Stimulated activated CD8-positive, alpha-beta memory T cell treated with anti-CD3 and anti-CD28 coated beads, Interleukin-15, amount 100 ng/mL, for 48 hours (primary cell): Measurements from ENCODE around the gene MINDY4.

Experiments used
- DNase-seq, 2 donors: peaks; one replicate each; pipeline ENCODE4 v3.0.0-alpha.2; 2020; ENCODE audit warnings: low read depth in 2 of 2

Gene MINDY4

DNA sequence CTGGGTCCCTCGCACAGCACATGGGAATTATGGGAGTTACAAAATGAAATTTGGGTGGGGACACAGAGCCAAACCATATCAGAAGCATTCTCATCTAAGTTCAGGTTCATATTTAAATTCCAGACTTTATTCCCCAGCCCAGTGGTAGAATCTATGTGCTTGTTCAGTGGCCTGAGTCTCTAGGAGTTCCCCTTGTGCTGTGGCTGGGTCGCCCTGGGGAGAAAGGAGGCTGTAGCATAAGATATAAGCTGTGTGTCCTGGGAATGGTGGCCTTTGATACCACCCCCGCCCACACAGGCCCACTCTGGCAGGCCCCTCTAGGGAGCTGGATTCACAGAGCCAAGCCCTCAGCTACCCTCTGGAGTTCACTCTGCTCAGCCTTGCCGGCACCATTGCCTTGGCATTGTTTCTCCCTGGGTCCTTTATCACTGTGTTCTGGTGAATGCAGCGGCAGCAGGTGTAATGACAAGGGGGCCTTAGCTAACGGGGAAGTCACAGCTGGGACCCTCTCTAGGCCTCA lies 64.2 kb downstream of the MINDY4 start:
- DNase-seq = no peak

GRCh38 chr7:30836991-30837390 lies 65.8 kb downstream of the MINDY4 start:
- no peak for DNase-seq

DNA sequence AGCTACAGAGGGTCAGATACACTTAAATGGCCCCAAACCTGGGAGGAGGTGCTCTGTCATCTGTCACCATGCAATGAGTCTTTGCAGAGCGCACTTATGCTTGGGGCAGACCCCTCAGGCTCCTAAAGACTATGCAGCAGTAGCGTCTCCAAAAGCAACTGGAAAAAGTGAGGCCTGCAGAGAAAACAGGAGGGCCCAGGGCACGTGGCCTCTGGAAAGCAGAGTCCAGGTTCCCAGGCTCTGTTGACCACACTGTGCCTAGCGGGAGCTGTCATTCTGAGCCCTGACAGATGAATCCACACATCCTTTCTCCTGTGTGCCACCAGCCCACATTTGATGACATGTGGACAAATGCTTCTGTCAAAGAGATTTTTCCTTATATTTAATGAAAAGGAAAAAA lies 66.4 kb downstream of the MINDY4 start:
- DNase-seq = no peak

- no peak for DNase-seq
Measured at GRCh38 chr7:30838008-30838407, 66.8 kb downstream of the MINDY4 start.

DNA sequence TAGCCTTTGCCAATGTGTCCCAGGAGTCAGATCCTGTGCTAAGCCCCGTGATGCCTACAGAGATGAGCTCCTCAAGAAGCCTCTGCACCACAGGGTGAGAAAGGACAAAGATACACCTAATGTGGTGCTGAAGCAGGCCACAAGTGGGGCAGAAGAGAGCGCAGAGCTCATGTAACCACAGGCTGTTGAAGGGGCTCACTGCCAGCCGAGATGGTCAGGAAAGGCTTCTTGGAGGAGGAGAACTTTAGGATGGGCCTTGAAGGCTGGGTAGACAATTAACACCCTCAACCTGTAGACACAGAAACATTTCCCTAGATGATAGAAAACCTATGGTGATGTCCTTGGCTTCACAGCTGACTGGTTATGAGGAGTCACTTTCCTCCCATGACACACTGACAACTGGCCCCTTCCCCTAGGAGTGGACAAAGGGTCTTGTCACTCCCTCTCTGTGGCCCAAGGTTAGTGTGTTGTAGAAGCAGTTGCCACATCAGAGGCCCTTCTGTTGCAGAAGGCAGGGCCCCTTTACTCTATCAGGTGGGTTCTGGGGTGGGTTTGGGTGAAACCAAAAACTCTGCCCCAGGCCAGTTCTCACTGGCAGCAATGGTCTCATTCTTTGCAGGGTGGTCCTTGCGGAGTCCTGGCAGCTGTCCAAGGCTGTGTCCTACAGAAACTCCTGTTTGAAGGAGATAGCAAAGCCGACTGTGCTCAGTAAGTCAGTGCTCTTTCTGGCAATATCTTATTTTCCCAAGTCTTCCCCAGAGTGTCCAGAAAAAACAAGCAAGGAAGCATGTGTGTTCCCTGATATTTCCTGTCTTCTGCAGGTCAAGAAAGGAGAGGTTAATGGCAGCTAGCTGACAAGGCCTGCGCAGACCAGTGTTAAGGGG lies 69.2 kb downstream of the MINDY4 start:
- DNase-seq = no peak

DNA sequence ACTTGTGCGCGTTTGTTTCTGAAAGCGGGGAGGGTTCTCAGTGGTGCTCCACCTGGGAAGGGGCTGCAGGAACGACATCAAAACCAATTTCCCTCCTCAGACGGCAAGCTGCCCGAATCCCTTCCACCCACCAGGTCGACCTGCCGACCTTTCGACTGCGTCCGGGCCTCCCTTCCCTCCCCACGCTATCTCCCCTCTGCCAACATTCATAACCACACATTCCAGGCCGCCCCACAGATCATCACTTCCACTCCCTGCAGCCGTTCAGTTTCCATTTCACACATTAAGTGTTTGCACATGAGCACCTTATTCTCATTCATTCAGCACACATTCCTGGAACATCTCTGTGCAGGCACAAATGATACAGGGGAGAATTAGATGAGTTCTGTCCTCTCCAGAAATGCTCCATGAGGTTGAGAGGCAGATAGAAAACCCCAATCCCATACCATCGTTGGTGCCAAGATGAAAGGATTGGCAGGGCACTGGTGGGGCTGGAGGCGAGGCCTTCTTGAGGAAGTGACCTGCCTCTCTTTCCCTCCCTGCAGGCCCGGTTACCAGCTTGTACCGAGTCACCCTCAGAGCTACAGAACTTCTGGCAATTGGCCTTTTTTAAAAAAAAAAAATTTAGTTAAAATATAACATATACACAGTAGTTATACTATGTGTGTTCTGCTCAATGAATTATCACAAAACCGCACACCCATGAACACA lies 70.0 kb downstream of the MINDY4 start:
- no peak for DNase-seq

- DNase-seq = no peak
Measured at GRCh38 chr7:30841801-30842541, 70.8 kb downstream of the MINDY4 start.

GRCh38 chr7:30842542-30843451 lies 71.6 kb downstream of the MINDY4 start:
- no peak for DNase-seq

GRCh38 chr7:30843741-30844482 lies 72.7 kb downstream of the MINDY4 start:
- no peak for DNase-seq

- DNase-seq = no peak
Measured at GRCh38 chr7:30844483-30844874, 73.3 kb downstream of the MINDY4 start.

DNA sequence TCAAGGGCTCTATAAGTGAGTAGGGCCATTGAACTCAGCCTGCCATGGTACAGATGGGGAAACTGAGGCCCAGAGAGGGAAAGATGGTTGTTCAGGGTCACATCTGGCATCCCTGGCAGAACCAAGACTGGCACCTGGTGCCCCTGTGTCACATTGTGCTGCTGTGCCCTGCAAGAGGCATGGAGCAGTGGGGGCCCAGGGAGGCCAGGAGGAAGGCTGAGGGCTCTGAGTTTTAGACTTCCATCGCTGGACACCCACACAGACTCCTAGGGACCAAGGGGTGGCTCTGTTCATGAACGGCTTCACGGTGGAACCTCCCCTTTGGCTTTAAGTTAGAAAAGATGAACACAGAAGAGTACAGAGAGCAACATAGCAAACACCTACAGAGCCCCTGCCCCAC lies 73.7 kb downstream of the MINDY4 start:
- DNase-seq = no peak

DNA sequence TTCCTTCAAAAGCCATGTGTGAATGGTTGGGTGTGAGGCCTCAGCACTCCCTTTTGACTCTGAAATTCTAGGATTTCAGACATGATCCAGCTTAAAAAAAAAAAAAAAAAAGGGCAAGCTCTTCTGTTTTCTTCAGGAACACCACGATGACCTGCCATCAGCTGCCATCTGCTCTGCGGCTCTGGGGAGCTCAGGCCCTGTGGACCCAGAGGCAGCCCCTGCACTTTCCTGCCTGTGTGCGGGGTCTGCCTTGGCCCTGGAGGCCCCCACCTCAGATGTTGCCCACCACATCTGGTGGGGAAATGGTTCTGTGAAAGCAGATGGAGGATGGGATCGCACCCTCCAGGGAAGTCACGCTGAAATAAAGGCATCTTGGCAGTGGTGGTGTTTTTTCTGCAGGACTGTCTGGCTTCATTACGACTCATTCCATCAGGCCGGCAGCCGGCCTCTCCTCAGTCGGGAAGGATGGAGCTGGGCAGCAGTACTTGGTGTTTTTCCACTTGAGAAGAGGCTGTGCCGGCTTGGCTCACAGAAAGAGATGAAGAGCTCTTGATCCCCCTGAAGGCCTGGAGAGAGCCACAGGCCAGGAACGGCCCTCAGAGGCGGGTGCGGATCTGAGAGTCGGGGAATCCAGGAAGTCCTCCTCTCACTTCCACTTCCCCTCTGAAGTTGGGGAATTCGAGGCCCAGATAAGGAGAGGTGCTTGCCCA lies 74.4 kb downstream of the MINDY4 start:
- no peak for DNase-seq

DNA sequence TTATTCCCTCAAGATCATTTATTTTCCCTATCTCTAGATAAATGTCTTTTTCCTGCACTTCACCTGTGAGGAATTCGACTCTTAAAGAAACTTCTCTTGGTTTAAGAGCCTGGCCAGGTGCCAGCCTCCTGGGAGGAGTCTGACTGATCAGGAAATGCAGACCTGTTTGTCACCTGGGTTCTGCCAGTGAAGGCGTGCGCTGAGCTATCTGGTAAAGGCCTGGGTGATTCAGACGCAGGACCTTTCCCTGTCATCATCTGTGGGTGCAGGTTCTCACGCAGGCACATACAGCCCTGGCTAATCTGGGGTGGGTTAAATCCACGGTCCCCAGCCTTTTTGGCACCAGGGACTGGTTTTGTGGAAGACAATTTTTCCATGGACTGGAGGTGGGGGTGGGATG lies 75.2 kb downstream of the MINDY4 start:
- DNase-seq = no peak

- DNase-seq = no peak
Measured at GRCh38 chr7:30848121-30848855, 77.1 kb downstream of the MINDY4 start.

- no peak for DNase-seq
Measured at GRCh38 chr7:30849565-30849964, 78.3 kb downstream of the MINDY4 start.

- no peak for DNase-seq
Measured at GRCh38 chr7:30850426-30850825, 79.2 kb downstream of the MINDY4 start.

DNA sequence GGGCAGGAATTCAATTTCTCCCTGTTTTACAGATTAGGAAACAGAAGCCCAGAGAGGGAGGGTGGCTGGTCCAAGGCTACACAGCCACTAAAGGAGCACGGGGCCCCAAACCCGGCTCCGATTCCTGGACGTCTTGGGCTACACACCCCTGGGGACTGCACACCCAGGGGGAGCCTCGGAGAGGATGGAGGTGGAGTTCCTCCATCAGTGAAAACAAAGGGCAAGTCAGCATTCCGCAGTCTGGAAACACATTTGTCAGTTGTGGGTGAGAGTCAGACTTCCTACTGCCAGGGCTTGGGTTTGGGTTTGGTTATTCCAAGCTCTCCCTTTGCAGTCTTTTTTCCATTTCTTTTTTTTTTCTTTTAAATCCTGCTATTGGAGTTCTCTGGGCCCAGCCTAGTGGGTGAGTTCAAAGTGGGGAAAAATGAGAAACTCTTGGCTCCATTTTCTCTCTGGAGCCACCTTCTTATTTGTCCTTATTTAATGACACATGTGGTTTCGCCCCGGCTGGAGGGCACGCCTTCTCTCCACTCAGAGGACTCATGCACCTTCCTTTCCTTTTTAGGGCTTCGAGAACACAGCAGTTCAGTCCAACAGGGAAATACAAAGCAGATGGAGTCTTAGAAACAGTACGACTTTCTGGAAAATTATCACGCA lies 80.6 kb downstream of the MINDY4 start:
- no peak for DNase-seq

DNA sequence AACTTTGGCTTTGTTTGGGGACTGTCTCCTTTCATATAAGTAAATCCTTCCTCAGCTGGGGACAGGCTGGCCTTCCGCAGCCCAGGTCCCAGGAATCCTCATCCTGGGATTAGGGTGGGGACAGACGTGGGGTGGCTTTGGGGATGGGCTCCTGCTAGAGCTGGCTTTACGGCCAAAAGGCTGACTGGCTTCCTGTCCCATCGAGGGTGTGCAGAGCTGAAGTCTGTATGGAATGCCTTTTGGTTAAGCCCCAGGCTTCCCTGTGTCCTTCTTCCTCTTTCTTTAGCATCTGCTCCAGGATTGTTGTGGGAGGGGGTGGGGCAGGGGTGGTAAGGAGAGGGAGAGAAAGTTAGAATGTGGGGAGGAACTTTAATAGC lies 81.1 kb downstream of the MINDY4 start:
- DNase-seq = no peak
